ENCODE data around the gene BICDL2. TPM values are rescaled to one million over a fixed set of nuclear protein-coding genes. Genes with fewer than 3 reads are reported as not detected.

The BICDL2 gene
- total and polyA plus RNA-seq, 9 of the 15 experiments (the other 6 are each of a cell fraction or from before 2014, with no cell fraction given): 0.09 to 0.28 (median 0.09) TPM; not detected in 6

- TF ChIP-seq ZNF165 (CRISPR knock-in tag; IDR thresholded peaks at IDR 0.05; ENCODE audit: borderline replicate concordance): no peak
- no peak for TF ChIP-seq ZNF232 (CRISPR knock-in tag; IDR thresholded peaks at IDR 0.05)
- TF ChIP-seq GATAD2B (IDR thresholded peaks at IDR 0.05; ENCODE audit: borderline replicate concordance): no peak
- TF ChIP-seq HOMEZ (CRISPR knock-in tag; IDR thresholded peaks at IDR 0.05): no peak
- TF ChIP-seq CXXC5 (CRISPR knock-in tag; IDR thresholded peaks at IDR 0.05): peak; percentile 100
- peak; percentile 89 for TF ChIP-seq BHLHE40 (IDR thresholded peaks at IDR 0.05; ENCODE audit: low read length)
- no peak for TF ChIP-seq SMC3 (conservative IDR thresholded peaks at IDR 0.05; ENCODE audit: insufficient read depth, low read depth, low read length)
- peak; percentile 83; the same call in 1 of the 2 replicates for TF ChIP-seq RB1 (IDR thresholded peaks at IDR 0.05; ENCODE audit: low read depth)
- TF ChIP-seq HEY1 (CRISPR knock-in tag; IDR thresholded peaks at IDR 0.05; ENCODE audit: borderline replicate concordance): no peak
- no peak for TF ChIP-seq PATZ1 (CRISPR knock-in tag; IDR thresholded peaks at IDR 0.05; ENCODE audit: borderline replicate concordance)
- no peak for TF ChIP-seq NR3C1 (CRISPR knock-in tag; IDR thresholded peaks at IDR 0.05)
- TF ChIP-seq SMAD2 (IDR thresholded peaks at IDR 0.05; ENCODE audit: low read depth, low read length): no peak
- no peak for TF ChIP-seq TAF9B (IDR thresholded peaks at IDR 0.05; ENCODE audit: partially characterized antibody)
- TF ChIP-seq SIN3A (IDR thresholded peaks at IDR 0.05; ENCODE audit: borderline replicate concordance in 2 of 2, control insufficient read depth in 1 of 2, low read depth in 2 of 2, low read length in 2 of 2): peak; percentile 33 to 51; a peak in 2 of 4 replicates
- no peak for TF ChIP-seq ZNF511 (CRISPR knock-in tag; IDR thresholded peaks at IDR 0.05)
- peak; percentile 98 for TF ChIP-seq GMEB1 (CRISPR knock-in tag; IDR thresholded peaks at IDR 0.05)
- no peak for TF ChIP-seq RBM15 (IDR thresholded peaks at IDR 0.05; ENCODE audit: insufficient read depth, low read length)
- no peak for TF ChIP-seq SRSF1 (IDR thresholded peaks at IDR 0.05; ENCODE audit: low read depth, low read length)
- no peak for TF ChIP-seq DEAF1 (CRISPR knock-in tag; IDR thresholded peaks at IDR 0.05)
- TF ChIP-seq FOXK2 (conservative IDR thresholded peaks at IDR 0.05 in 1 of 2, IDR thresholded peaks at IDR 0.05 in 1 of 2; ENCODE audit: low read depth in 2 of 2): 0 out of 4 replicates have a peak, but pooled peaks of 1 of the 2 experiments have one; percentile 9
These were observed 12.9 kb downstream of the BICDL2 start, which contains the start of the genes HCFC1R1 and THOC6 (continued) for GRCh38 chr16:3023669-3024478.

All from K562 (cell line).